HepG2 (cell line): ENCODE data around the gene WNT16. TPM values are rescaled to one million over a fixed set of nuclear protein-coding genes. Genes with fewer than 3 reads are reported as not detected.

Experiments
- ATAC-seq: fragments of 200-7000 bp; cut with Tn5 transposase; 3 replicates; pipeline ENCODE4 v1.9.1; 2020; ENCODE audit warnings: mild to moderate bottlenecking, moderate library complexity
- BruUV-seq: library from RNA; stranded (reverse); fragments of 400-500 nt; replicated peaks from 2 replicates; lab custom pipeline; 2021; lab: Mats Ljungman, UMichigan
- CTCF ChIA-PET: fragments of 300-600 bp; formaldehyde crosslinking; extraction: SDS; loops from one replicate; lab custom pipeline; 2021; ENCODE audit warnings: low total read pairs, inconsistent platforms, low intra/inter-chr PET ratio; lab: Yijun Ruan, JAX
- POLR2A ChIA-PET: fragments of 350-600 bp; sonication (Branson Sonifier 250); formaldehyde crosslinking; loops from one replicate; lab custom pipeline; 2020; ENCODE audit warnings: antibody characterized with exemption, inconsistent platforms; lab: Yijun Ruan, JAX
- DNase-seq: peaks from one replicate; pipeline ENCODE4 v3.0.0-alpha.2; 2015; ENCODE audit warnings: low spot score
- FAIRE-seq: peaks from 3 replicates; lab custom pipeline; 2011; peaks lifted over from hg19 to GRCh38; lab: Jason Lieb, UNC
- H2AFZ ChIP-seq: one replicate; pipeline ENCODE4 v1.6.1; 2011; ENCODE audit warnings: low read length, inconsistent platforms
- H3K27ac ChIP-seq: fragments of 300-600 bp; 3 replicates; pipeline ENCODE4 v1.8.0; 2011; ENCODE audit warnings: mixed run types, mild to moderate bottlenecking, mixed read lengths, low read length, inconsistent platforms; ENCODE audit not compliant: insufficient read depth; ENCODE audit errors: extremely low read length
- H3K27me3 ChIP-seq, 2 experiments: fragments of 200-600 bp in 1 of 2; 2 replicates in 1 of 2; 3 replicates in 1 of 2; pipeline versions ENCODE4 v1.6.0 to v1.8.0; 2011; ENCODE audit warnings: low read length in 2 of 2, mild to moderate bottlenecking in 2 of 2, moderate library complexity in 2 of 2, inconsistent platforms in 1 of 2; ENCODE audit not compliant: insufficient read depth in 2 of 2, control insufficient read depth in 1 of 2
- H3K36me3 ChIP-seq, 2 experiments: fragments of 200-600 bp in 1 of 2; replicated peaks in 1 of 2; 2 replicates in 1 of 2; 3 replicates in 1 of 2; pipeline versions ENCODE4 v1.5.1 to v1.8.0; 2011; ENCODE audit warnings: low read length in 2 of 2, inconsistent platforms in 1 of 2; ENCODE audit not compliant: insufficient read depth in 2 of 2, control insufficient read depth in 1 of 2
- H3K4me1 ChIP-seq: 2 replicates; pipeline ENCODE4 v1.5.1; 2012; ENCODE audit warnings: low read length, inconsistent platforms; ENCODE audit not compliant: insufficient read depth
- H3K4me2 ChIP-seq: 2 replicates; pipeline ENCODE4 v1.6.0; 2011; ENCODE audit warnings: low read depth, low read length, inconsistent platforms
- H3K4me3 ChIP-seq, 3 experiments: fragments of 200-600 bp in 1 of 3; sonication (generic), shearing (Covaris generic) in 1 of 3; replicated peaks in 1 of 3; 2 replicates each; pipeline ENCODE4 v1.5.1; 2011 to 2016; ENCODE audit warnings: low read length in 3 of 3, inconsistent platforms in 2 of 3, low read depth in 2 of 3, mild to moderate bottlenecking in 2 of 3, control low read depth in 1 of 3, mixed read lengths in 1 of 3; ENCODE audit not compliant: insufficient read depth in 1 of 3
- H3K79me2 ChIP-seq: one replicate; pipeline ENCODE4 v1.6.1; 2011; ENCODE audit warnings: low read length, inconsistent platforms; ENCODE audit not compliant: insufficient read depth
- H3K9ac ChIP-seq: 2 replicates; pipeline ENCODE4 v1.6.0; 2011; ENCODE audit warnings: mild to moderate bottlenecking, low read depth, low read length, inconsistent platforms; ENCODE audit not compliant: insufficient read depth
- H3K9me3 ChIP-seq: 2 replicates; pipeline ENCODE4 v1.5.1; 2012; ENCODE audit warnings: mild to moderate bottlenecking, low read length
- H4K20me1 ChIP-seq: 2 replicates; pipeline ENCODE4 v1.6.0; 2011; ENCODE audit warnings: inconsistent platforms, mild to moderate bottlenecking, low read length, moderate library complexity; ENCODE audit not compliant: insufficient read depth
- ATM ChIP-seq: fragments of 450-650 bp; IDR thresholded peaks from 2 replicates; pipeline ENCODE4 v1.7.1; 2017; ENCODE audit warnings: mild to moderate bottlenecking, borderline replicate concordance
- GPN1 ChIP-seq: sonication (generic); formaldehyde crosslinking; IDR thresholded peaks from 2 replicates; pipeline ENCODE4 v1.5.1; 2020; ENCODE audit warnings: missing genetic modification reagents, borderline replicate concordance
- RBFOX2 ChIP-seq: fragments of 200-400 bp; formaldehyde crosslinking; IDR thresholded peaks from 2 replicates; pipeline ENCODE4 v1.6.1; 2017; ENCODE audit warnings: low read depth, mild to moderate bottlenecking, low read length
- SOX5 ChIP-seq: IDR thresholded peaks from 2 replicates; pipeline ENCODE4 v1.6.1; 2016; ENCODE audit warnings: borderline replicate concordance
- ZFP36L1 ChIP-seq: sonication (generic); formaldehyde crosslinking; IDR thresholded peaks from 2 replicates; pipeline ENCODE4 v1.8.0; 2022; ENCODE audit warnings: mild to moderate bottlenecking, missing genetic modification reagents, moderate library complexity
- ZFP62 ChIP-seq: sonication (generic); formaldehyde crosslinking; IDR thresholded peaks from 2 replicates; pipeline ENCODE4 v1.4.0; 2020; ENCODE audit warnings: missing genetic modification reagents
- ZNF598 ChIP-seq: sonication (generic); formaldehyde crosslinking; IDR thresholded peaks from 2 replicates; pipeline ENCODE4 v1.5.1; 2020; ENCODE audit warnings: mild to moderate bottlenecking, missing genetic modification reagents, borderline replicate concordance
- ZNF644 ChIP-seq: IDR thresholded peaks from 2 replicates; pipeline ENCODE4 v1.6.1; 2016; ENCODE audit warnings: low read depth
- WGBS: methylation state at CpG from one replicate; pipeline ENCODE4 v1.1.6; 2017; ENCODE audit warnings: low lambda C conversion rate; 5-methylcytosine and 5-hydroxymethylcytosine counted together
- in situ Hi-C: cut with HindIII; loops from 2 replicates; pipeline ENCODE4 v1.10.0; 2017; ENCODE audit warnings: low pct_unique_long_range_greater_than_20kb; ENCODE audit not compliant: extremely low pct_ligation_motif_present
- intact Hi-C: fragments of 100-400 bp; cut with micrococcal nuclease; formaldehyde crosslinking; loops from one replicate; pipeline ENCODE4 v1.10.0; 2022; ENCODE audit not compliant: unreplicated experiment
- polyA plus RNA-seq, 8 experiments: library from polyadenylated mRNA; depleted of rRNA in 3 of 8; stranded (reverse) in 7 of 8; unstranded in 1 of 8; fragments of >200 nt; fragmentation: Illumina TruSeq in 4 of 8; extraction: Trizol in 4 of 8; gene quantifications; 2 replicates each; pipeline versions ENCODE4 v1.2.1 to v1.2.3, GENCODE V29; 2011 to 2016; ENCODE audit warnings: low read depth in 4 of 8, missing spikeins in 1 of 8, mixed read lengths in 1 of 8; ENCODE audit not compliant: insufficient read depth in 1 of 8
- total RNA-seq, 5 experiments: library from RNA; depleted of rRNA; stranded (reverse); fragments of >200 nt; fragmentation: Illumina TruSeq; extraction: Trizol; gene quantifications; 2 replicates each; pipeline ENCODE4 v1.2.3, GENCODE V29; 2016; ENCODE audit warnings: low read depth in 1 of 5
- TF ChIP-seq, protein P1 (sequence below): sonication (generic); formaldehyde crosslinking; IDR thresholded peaks from 2 replicates; pipeline ENCODE4 v1.5.0; 2020; ENCODE audit warnings: mild to moderate bottlenecking, missing genetic modification reagents

The WNT16 gene
- total and polyA plus RNA-seq, 2 of the 13 experiments (the other 11 are each of a cell fraction or from before 2014, with no cell fraction given): not detected

DNA sequence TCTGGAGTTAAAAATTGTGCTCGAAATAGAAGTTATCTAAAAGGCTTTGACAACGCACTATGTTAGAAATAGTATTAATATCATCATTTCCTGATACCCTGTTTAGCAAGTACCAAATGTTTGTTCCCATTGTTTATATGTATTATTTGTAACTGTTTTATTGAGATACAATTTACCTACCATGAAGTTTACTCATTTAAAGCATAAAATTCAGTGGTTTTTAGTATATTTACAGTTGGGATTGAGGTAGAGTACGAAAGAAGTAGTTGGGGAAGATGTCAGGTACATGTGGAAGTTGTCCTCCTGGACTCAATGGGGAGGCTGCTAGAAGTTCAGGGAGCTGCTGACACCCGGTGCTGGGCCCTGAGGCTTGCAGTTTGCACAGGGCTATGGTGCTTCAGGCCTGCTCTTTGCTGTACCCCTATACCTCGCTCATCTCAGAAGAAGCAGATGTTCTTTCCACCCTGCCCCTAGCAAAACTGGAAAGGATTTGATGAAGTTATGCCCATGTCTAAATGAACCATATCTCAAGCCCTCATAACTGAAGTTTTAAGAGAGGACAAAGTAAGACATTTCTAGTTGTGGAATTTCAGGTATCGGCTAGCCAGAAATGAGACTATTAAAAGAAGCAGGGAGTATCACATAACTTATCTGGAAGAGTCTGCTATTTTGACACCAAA is 25.2 kb upstream of the WNT16 start:
- WGBS: 38% methylated on average over 6 of the region's 6 CpGs
- Histone ChIP-seq H2AFZ (no peak overlapping the region), H3K4me3 (no peak overlapping the region), H3K4me2 (no peak overlapping the region), H3K36me3 (no peaks in the 10 kb centered on the region), H3K27me3 (no peaks in the 10 kb centered on the region; a peak in 1 of 5 replicates), H4K20me1 (no peaks in the 10 kb centered on the region), H3K4me1 (no peaks in the 10 kb centered on the region), H3K27ac (no peak overlapping the region), H3K79me2 (no peaks in the 10 kb centered on the region), H3K9ac (no peak overlapping the region), H3K9me3 (no peaks in the 10 kb centered on the region)
- ChIA-PET CTCF (no interaction called here), POLR2A (no interaction called here)
- DNase-seq (no peak), FAIRE-seq (no peak), ATAC-seq (no peak)
- in situ Hi-C loops (no loop called here), intact Hi-C loops (no loop called here)
- BruUV-seq: no TSS peak
- TF ChIP-seq ZFP62 (CRISPR knock-in tag) (no peak), SOX5 (CRISPR knock-in tag) (no peak), GPN1 (CRISPR knock-in tag) (no peak), RBFOX2 (no peak), ATM (no peak), ZNF598 (CRISPR knock-in tag) (no peak), ZFP36L1 (CRISPR knock-in tag) (no peak), ZNF644 (CRISPR knock-in tag) (no peak)
- TF ChIP-seq, protein P1, sequence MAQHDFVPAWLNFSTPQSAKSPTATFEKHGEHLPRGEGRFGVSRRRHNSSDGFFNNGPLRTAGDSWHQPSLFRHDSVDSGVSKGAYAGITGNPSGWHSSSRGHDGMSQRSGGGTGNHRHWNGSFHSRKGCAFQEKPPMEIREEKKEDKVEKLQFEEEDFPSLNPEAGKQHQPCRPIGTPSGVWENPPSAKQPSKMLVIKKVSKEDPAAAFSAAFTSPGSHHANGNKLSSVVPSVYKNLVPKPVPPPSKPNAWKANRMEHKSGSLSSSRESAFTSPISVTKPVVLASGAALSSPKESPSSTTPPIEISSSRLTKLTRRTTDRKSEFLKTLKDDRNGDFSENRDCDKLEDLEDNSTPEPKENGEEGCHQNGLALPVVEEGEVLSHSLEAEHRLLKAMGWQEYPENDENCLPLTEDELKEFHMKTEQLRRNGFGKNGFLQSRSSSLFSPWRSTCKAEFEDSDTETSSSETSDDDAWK (CRISPR knock-in tag): no peak
